ENCODE results near the gene OLFML2B. TPM values are rescaled to one million over a fixed set of nuclear protein-coding genes. Genes with fewer than 3 reads are reported as not detected.

OLFML2B gene
- total and polyA plus RNA-seq, 7 experiments from 2014 or later = 0.07 to 0.47 (median 0.27) TPM; not detected in 2

DNA sequence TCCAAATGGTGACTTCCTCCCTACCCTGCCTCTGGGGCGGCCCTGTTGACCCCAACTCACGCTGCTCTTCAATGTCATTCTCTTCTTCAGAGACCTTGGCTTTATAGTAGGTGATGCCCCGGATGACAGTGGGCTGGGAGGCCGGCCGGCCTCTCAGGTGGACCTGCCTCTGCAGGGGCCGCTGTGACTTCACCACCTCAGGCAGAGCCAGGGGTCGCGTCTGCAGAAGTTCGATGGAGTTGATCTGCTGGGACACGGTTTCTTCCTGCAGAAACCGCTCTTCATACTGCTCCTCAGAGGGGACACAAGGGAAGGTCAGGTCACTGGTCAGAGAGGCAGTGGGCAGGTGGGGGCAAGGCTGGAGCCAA is 23.6 kb downstream of the OLFML2B start:
- Mint-ChIP-seq H3K9me3 (peaks cover 0 to 2% (median 0%) of the 10 kb centered on the region in 11 donors), H3K36me3 (peaks cover 0 to 4% (median 0%) of the 10 kb centered on the region in 5 donors), H3K4me1 (peaks cover 4 to 17% (median 9%) of the 10 kb centered on the region in 7 donors), H3K4me3 (no peak overlapping the region), H3K27me3 (peaks cover 0 to 6% (median 2%) of the 10 kb centered on the region in 5 donors), H3K27ac (no peak overlapping the region)
- H3K9me3 ChIP-seq (ENCODE audit: control insufficient read depth in 2 of 3, low read length in 3 of 3) = no peaks in the 10 kb centered on the region
- POLR2A ChIA-PET = no interaction called here
- ATAC-seq (no peak), DNase-seq (no peak)
- H3K27me3 ChIP-seq (ENCODE audit: control insufficient read depth in 2 of 2, insufficient read depth in 2 of 2, low read length in 2 of 2) = no peaks in the 10 kb centered on the region
- no peak overlapping the region for H3K4me3 ChIP-seq (ENCODE audit: low read length)
- no peaks in the 10 kb centered on the region for H3K4me1 ChIP-seq (ENCODE audit: control insufficient read depth in 2 of 2, insufficient read depth in 2 of 2, low read length in 2 of 2)
- intact Hi-C loops (cut with micrococcal nuclease) = no loop called here
- no peak overlapping the region for H3K27ac ChIP-seq (ENCODE audit: low read depth, low read length)
- CTCF ChIA-PET = no interaction called here
- no peaks in the 10 kb centered on the region for H3K36me3 ChIP-seq (ENCODE audit: control insufficient read depth in 2 of 3, insufficient read depth in 3 of 3, low read length in 3 of 3)

DNA sequence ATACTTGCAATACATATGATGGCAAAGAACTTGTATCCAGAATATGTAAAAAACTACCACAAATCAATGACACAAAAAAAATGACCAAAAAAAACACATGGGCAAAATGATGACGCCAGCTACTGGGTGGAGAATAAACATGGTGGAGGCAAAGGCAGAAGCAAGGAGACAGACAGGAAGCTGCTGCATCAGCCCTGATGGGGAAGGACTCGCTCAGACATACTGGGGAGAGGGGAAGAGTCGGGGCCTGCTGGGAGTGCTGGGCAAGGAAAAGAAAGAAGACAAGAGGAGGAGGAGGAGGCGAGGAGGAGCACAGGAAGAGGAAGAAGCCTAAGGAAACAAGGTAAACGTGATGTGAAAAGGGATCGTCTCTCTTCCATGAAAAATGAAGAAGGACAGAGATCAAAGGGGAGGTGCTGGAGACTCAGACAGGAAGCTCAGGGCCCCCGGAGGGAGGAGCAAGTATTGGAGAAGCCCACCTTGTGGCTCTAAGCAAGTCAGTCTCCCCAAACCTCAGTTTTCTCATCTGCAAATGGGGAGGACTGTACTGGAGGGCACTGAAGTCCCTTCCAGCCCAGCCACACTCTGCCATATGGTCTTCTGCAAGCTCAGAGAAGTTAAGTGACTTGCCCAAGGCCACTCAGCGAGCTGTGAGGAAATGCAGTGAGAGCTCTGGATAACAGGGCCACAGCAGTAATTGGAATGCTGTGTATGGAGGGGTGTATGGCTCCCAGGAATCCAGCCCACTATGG is 24.2 kb downstream of the OLFML2B start:
- Histone ChIP-seq H3K9me3 (ENCODE audit: control insufficient read depth in 2 of 3, low read length in 3 of 3) (no peaks in the 10 kb centered on the region), H3K27me3 (ENCODE audit: control insufficient read depth in 2 of 2, insufficient read depth in 2 of 2, low read length in 2 of 2) (no peaks in the 10 kb centered on the region), H3K4me1 (ENCODE audit: control insufficient read depth in 2 of 2, insufficient read depth in 2 of 2, low read length in 2 of 2) (no peaks in the 10 kb centered on the region), H3K4me3 (ENCODE audit: low read length) (no peak overlapping the region), H3K27ac (ENCODE audit: low read depth, low read length) (no peak overlapping the region), H3K36me3 (ENCODE audit: control insufficient read depth in 2 of 3, insufficient read depth in 3 of 3, low read length in 3 of 3) (no peaks in the 10 kb centered on the region)
- Mint-ChIP-seq H3K27ac (no peak overlapping the region), H3K9me3 (peaks cover 0 to 2% (median 0%) of the 10 kb centered on the region in 11 donors), H3K27me3 (peaks cover 0 to 6% (median 0%) of the 10 kb centered on the region in 5 donors), H3K4me1 (peaks cover under 1 to 12% (median 5%) of the 10 kb centered on the region in 7 donors), H3K36me3 (peaks cover 0 to 4% (median 0%) of the 10 kb centered on the region in 5 donors), H3K4me3 (no peak overlapping the region)
- intact Hi-C loops (cut with micrococcal nuclease) = no loop called here
- ATAC-seq = peak; percentile 53
- no peak for DNase-seq
- ChIA-PET POLR2A (no interaction called here), CTCF (no interaction called here)

- H3K27me3 ChIP-seq (ENCODE audit: control insufficient read depth in 2 of 2, insufficient read depth in 2 of 2, low read length in 2 of 2) = no peaks in the 10 kb centered on the region
- H3K4me3 ChIP-seq (ENCODE audit: low read length) = no peak overlapping the region
- no peak overlapping the region for H3K27ac ChIP-seq (ENCODE audit: low read depth, low read length)
- intact Hi-C loops (cut with micrococcal nuclease) = no loop called here
- no peak for ATAC-seq
- H3K9me3 ChIP-seq (ENCODE audit: control insufficient read depth in 2 of 3, low read length in 3 of 3) = no peaks in the 10 kb centered on the region
- Mint-ChIP-seq H3K27ac (no peak overlapping the region), H3K4me1 (peaks cover 0 to 5% (median 1%) of the 10 kb centered on the region in 7 donors), H3K27me3 (peaks cover 0 to 5% (median 0%) of the 10 kb centered on the region in 5 donors), H3K36me3 (peaks cover 0 to 4% (median 0%) of the 10 kb centered on the region in 5 donors), H3K4me3 (no peak overlapping the region), H3K9me3 (peaks cover 0 to 3% (median 0%) of the 10 kb centered on the region in 11 donors)
- ChIA-PET POLR2A (no interaction called here), CTCF (no interaction called here)
- H3K4me1 ChIP-seq (ENCODE audit: control insufficient read depth in 2 of 2, insufficient read depth in 2 of 2, low read length in 2 of 2) = no peaks in the 10 kb centered on the region
- no peak for DNase-seq
- no peaks in the 10 kb centered on the region for H3K36me3 ChIP-seq (ENCODE audit: control insufficient read depth in 2 of 3, insufficient read depth in 3 of 3, low read length in 3 of 3)
Observed at GRCh38 chr1:161998811-161999210, 24.9 kb downstream of the OLFML2B start.

GRCh38 chr1:161997152-161997551 is 26.5 kb downstream of the OLFML2B start:
- DNase-seq (no peak), ATAC-seq (no peak)
- H3K27me3 ChIP-seq (ENCODE audit: control insufficient read depth in 2 of 2, insufficient read depth in 2 of 2, low read length in 2 of 2) = no peaks in the 10 kb centered on the region
- no peak overlapping the region for H3K27ac ChIP-seq (ENCODE audit: low read depth, low read length)
- Mint-ChIP-seq H3K9me3 (peaks cover 0 to 7% (median 3%) of the 10 kb centered on the region in 11 donors), H3K36me3 (peaks cover 0 to 11% (median 0%) of the 10 kb centered on the region in 5 donors), H3K27me3 (no peaks in the 10 kb centered on the region), H3K27ac (no peak overlapping the region), H3K4me3 (no peak overlapping the region), H3K4me1 (peaks cover 0 to 3% (median 0%) of the 10 kb centered on the region in 7 donors)
- no peaks in the 10 kb centered on the region for H3K9me3 ChIP-seq (ENCODE audit: control insufficient read depth in 2 of 3, low read length in 3 of 3)
- no peaks in the 10 kb centered on the region for H3K36me3 ChIP-seq (ENCODE audit: control insufficient read depth in 2 of 3, insufficient read depth in 3 of 3, low read length in 3 of 3)
- no peaks in the 10 kb centered on the region for H3K4me1 ChIP-seq (ENCODE audit: control insufficient read depth in 2 of 2, insufficient read depth in 2 of 2, low read length in 2 of 2)
- ChIA-PET POLR2A (no interaction called here), CTCF (no interaction called here)
- intact Hi-C loops (cut with micrococcal nuclease) = no loop called here
- H3K4me3 ChIP-seq (ENCODE audit: low read length) = no peak overlapping the region

GRCh38 chr1:161994175-161994668 is 29.4 kb downstream of the OLFML2B start:
- H3K27ac Mint-ChIP-seq = no peak overlapping the region
- no peak overlapping the region for H3K4me3 ChIP-seq (ENCODE audit: low read length)
- no peak overlapping the region for H3K4me3 Mint-ChIP-seq
- H3K36me3 Mint-ChIP-seq = peaks cover 0 to 12% (median 5%) of the 10 kb centered on the region in 5 donors
- peaks cover 0 to 8% (median 0%) of the 10 kb centered on the region in 7 donors for H3K4me1 Mint-ChIP-seq
- H3K27me3 Mint-ChIP-seq = peaks cover 0 to 4% (median 0%) of the 10 kb centered on the region in 5 donors
- DNase-seq = no peak
- no peaks in the 10 kb centered on the region for H3K27me3 ChIP-seq (ENCODE audit: control insufficient read depth in 2 of 2, insufficient read depth in 2 of 2, low read length in 2 of 2)
- H3K36me3 ChIP-seq (ENCODE audit: control insufficient read depth in 2 of 3, insufficient read depth in 3 of 3, low read length in 3 of 3) = no peaks in the 10 kb centered on the region
- peaks cover 0 to 12% (median 4%) of the 10 kb centered on the region in 11 donors for H3K9me3 Mint-ChIP-seq
- no peaks in the 10 kb centered on the region for H3K9me3 ChIP-seq (ENCODE audit: control insufficient read depth in 2 of 3, low read length in 3 of 3)
- H3K27ac ChIP-seq (ENCODE audit: low read depth, low read length) = no peak overlapping the region
- ATAC-seq = no peak
- H3K4me1 ChIP-seq (ENCODE audit: control insufficient read depth in 2 of 2, insufficient read depth in 2 of 2, low read length in 2 of 2) = no peaks in the 10 kb centered on the region
- POLR2A ChIA-PET = no interaction called here
- CTCF ChIA-PET = interaction anchor here (1.0 to 1.3 kb wide), 3 partner anchors 30 to 253 kb away, joined by 3 to 4 read pairs (median 3); partner anchors contain the start of gene OLFML2B
- intact Hi-C loops (cut with micrococcal nuclease) = no loop called here

- no peak overlapping the region for H3K4me3 ChIP-seq (ENCODE audit: low read length)
- Mint-ChIP-seq H3K9me3 (peaks cover 0 to 17% (median 6%) of the 10 kb centered on the region in 11 donors), H3K27me3 (peaks cover 0 to 4% (median 0%) of the 10 kb centered on the region in 5 donors), H3K4me3 (no peak overlapping the region), H3K36me3 (peaks cover 0 to 12% (median 5%) of the 10 kb centered on the region in 5 donors), H3K4me1 (peaks cover 0 to 13% (median 0%) of the 10 kb centered on the region in 7 donors), H3K27ac (no peak overlapping the region)
- intact Hi-C loops (cut with micrococcal nuclease) = no loop called here
- no peak for DNase-seq
- no peaks in the 10 kb centered on the region for H3K36me3 ChIP-seq (ENCODE audit: control insufficient read depth in 2 of 3, insufficient read depth in 3 of 3, low read length in 3 of 3)
- no peak overlapping the region for H3K27ac ChIP-seq (ENCODE audit: low read depth, low read length)
- no peak for ATAC-seq
- POLR2A ChIA-PET = no interaction called here
- H3K9me3 ChIP-seq (ENCODE audit: control insufficient read depth in 2 of 3, low read length in 3 of 3) = no peaks in the 10 kb centered on the region
- no peaks in the 10 kb centered on the region for H3K4me1 ChIP-seq (ENCODE audit: control insufficient read depth in 2 of 2, insufficient read depth in 2 of 2, low read length in 2 of 2)
- CTCF ChIA-PET = interaction anchor here (0.7 kb wide), 1 partner anchor 19 kb away, joined by 4 read pairs; no protein-coding TSS in a partner anchor
- no peaks in the 10 kb centered on the region for H3K27me3 ChIP-seq (ENCODE audit: control insufficient read depth in 2 of 2, insufficient read depth in 2 of 2, low read length in 2 of 2)
Observed at GRCh38 chr1:161993576-161993975, 30.1 kb downstream of the OLFML2B start.
